Tibial nerve (tissue), 4 donors: Measurements from ENCODE around the gene SPINDOC. TPM values are rescaled to one million over a fixed set of nuclear protein-coding genes. Genes with fewer than 3 reads are reported as not detected.
A peak's percentile ranks its signal among the peaks of the same experiment; 100 is the strongest.

Experiments
- DNase-seq, 2 donors: peaks; one replicate each; pipeline ENCODE4 v3.0.0-alpha.2; 2019; ENCODE audit warnings: low spot score in 2 of 2
- H3K27ac ChIP-seq, 4 donors: fragments of 200-600 bp; sonication (generic) in 3 of 4; one replicate each; pipeline ENCODE4 v1.5.1; 2017 to 2019; ENCODE audit warnings: mild to moderate bottlenecking in 1 of 4
- H3K27me3 ChIP-seq, 2 donors: fragments of 200-600 bp; sonication (generic) in 1 of 2; one replicate each; pipeline versions ENCODE4 v1.5.1 to v1.6.0; 2017 to 2019
- H3K36me3 ChIP-seq, 3 donors: fragments of 200-600 bp; sonication (generic); one replicate each; pipeline ENCODE4 v1.5.1; 2018 to 2019
- H3K4me1 ChIP-seq, 4 donors: fragments of 200-600 bp; sonication (generic) in 3 of 4; one replicate each; pipeline ENCODE4 v1.5.1; 2017 to 2019
- H3K4me3 ChIP-seq, 4 donors: fragments of 200-600 bp; sonication (generic) in 3 of 4; one replicate each; pipeline ENCODE4 v1.5.1; 2017 to 2019; ENCODE audit warnings: mild to moderate bottlenecking in 1 of 4, moderate library complexity in 1 of 4
- H3K9me3 ChIP-seq, 4 donors: fragments of 200-600 bp; sonication (generic) in 3 of 4; one replicate each; pipeline ENCODE4 v1.5.1; 2017 to 2019
- EP300 ChIP-seq, 2 donors: sonication (generic); formaldehyde crosslinking; IDR thresholded peaks; one replicate each; pipeline ENCODE4 v1.6.1; 2017; ENCODE audit warnings: antibody characterized with exemption in 2 of 2, mild to moderate bottlenecking in 1 of 2
- POLR2A ChIP-seq, 2 donors: fragments of 450-650 bp; IDR thresholded peaks; one replicate each; pipeline ENCODE4 v1.6.1; 2017; ENCODE audit warnings: antibody characterized with exemption in 2 of 2, mild to moderate bottlenecking in 2 of 2, moderate library complexity in 2 of 2
- WGBS, 2 donors: methylation state at CpG; one replicate each; pipeline ENCODE4 v1.1.5; 2018; 5-methylcytosine and 5-hydroxymethylcytosine counted together
- total RNA-seq, 4 donors: library from RNA; depleted of rRNA; stranded (reverse); fragments of >200 nt; gene quantifications; one replicate each; pipeline ENCODE4 v1.1.0, GENCODE V29; 2016
- TF ChIP-seq, protein P1 (sequence below), 5 experiments: fragments of 200-600 bp in 3 of 5; fragments of 450-650 bp in 2 of 5; sonication (generic) in 3 of 5; IDR thresholded peaks; one replicate each; pipeline ENCODE4 v1.5.1; 2016 to 2019; ENCODE audit warnings: antibody characterized with exemption in 5 of 5, mild to moderate bottlenecking in 3 of 5, moderate library complexity in 2 of 5

SPINDOC gene
- total RNA-seq: 10 to 100 TPM in 2 of 4 donors, 1 to 10 TPM in 2; 5.5 to 14.7 (median 10.0) TPM

GRCh38 chr11:63813035-63813562, at the start of gene SPINDOC:
TSS of gene SPINDOC (plus strand) at chr11:63813456. CDS start at chr11:63813687, 231 bp downstream.
- no peaks in the 10 kb centered on the region for H3K27me3 ChIP-seq
- H3K4me1 ChIP-seq: peaks cover 0 to 23% (median 11%) of the 10 kb centered on the region in 4 donors
- peak within 1 kb of the TSS; percentile 13 to 84 (median 67) for H3K27ac ChIP-seq
- no peaks in the 10 kb centered on the region for H3K9me3 ChIP-seq
- peak in 1 of 2 donors; percentile 45 for TF ChIP-seq POLR2A (IDR thresholded peaks at IDR 0.05)
- TF ChIP-seq, protein P1, sequence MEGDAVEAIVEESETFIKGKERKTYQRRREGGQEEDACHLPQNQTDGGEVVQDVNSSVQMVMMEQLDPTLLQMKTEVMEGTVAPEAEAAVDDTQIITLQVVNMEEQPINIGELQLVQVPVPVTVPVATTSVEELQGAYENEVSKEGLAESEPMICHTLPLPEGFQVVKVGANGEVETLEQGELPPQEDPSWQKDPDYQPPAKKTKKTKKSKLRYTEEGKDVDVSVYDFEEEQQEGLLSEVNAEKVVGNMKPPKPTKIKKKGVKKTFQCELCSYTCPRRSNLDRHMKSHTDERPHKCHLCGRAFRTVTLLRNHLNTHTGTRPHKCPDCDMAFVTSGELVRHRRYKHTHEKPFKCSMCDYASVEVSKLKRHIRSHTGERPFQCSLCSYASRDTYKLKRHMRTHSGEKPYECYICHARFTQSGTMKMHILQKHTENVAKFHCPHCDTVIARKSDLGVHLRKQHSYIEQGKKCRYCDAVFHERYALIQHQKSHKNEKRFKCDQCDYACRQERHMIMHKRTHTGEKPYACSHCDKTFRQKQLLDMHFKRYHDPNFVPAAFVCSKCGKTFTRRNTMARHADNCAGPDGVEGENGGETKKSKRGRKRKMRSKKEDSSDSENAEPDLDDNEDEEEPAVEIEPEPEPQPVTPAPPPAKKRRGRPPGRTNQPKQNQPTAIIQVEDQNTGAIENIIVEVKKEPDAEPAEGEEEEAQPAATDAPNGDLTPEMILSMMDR (IDR thresholded peaks at IDR 0.05): no peak
- peak within 1 kb of the TSS; percentile 79 to 96 (median 85) for H3K4me3 ChIP-seq
- WGBS, 2 donors: 0 to 1% methylated on average over 15 to 22 of the region's 65 CpGs
- peaks cover 0 to 11% (median 0%) of the 10 kb centered on the region in 3 donors for H3K36me3 ChIP-seq
- DNase-seq: peak; percentile 52 to 54

- WGBS, 2 donors: 61 to 62% methylated on average over 39 to 43 of the region's 82 CpGs
- DNase-seq: peak in 1 of 2 donors; percentile 25
Measured at GRCh38 chr11:63763496-63764339, 49.5 kb upstream of the SPINDOC start.

DNA sequence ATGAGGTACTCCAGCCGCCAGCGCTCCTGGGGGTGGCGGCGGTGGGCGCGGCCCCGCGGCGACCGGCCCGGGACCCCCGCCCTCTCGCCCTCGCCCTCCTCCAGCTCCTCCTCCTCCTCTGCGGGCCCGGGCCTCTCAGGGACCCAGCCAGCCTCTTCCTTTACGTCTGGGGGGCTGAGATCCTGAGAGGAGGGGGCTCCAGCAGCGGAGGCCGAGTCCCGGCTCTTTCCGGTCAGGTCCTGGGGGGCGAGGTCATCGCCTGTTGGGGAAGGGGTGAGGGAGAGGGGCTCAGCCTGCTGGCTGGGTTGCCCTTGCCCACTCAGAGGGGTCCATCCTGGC, 48.9 kb upstream of the SPINDOC start:
- Histone ChIP-seq H3K9me3 (no peaks in the 10 kb centered on the region), H3K4me3 (peak overlapping the region in 1 of 4 donors; percentile 56), H3K27me3 (no peaks in the 10 kb centered on the region), H3K36me3 (peaks cover 0 to 9% (median 0%) of the 10 kb centered on the region in 3 donors), H3K27ac (peak overlapping the region; percentile 41 to 92 (median 70)), H3K4me1 (peaks cover 0 to 61% (median 30%) of the 10 kb centered on the region in 4 donors)
- DNase-seq: no peak
- WGBS, 2 donors: 69 to 92% methylated on average over 7 to 17 of the region's 23 CpGs
- TF ChIP-seq, protein P1 (IDR thresholded peaks at IDR 0.05): no peak
- TF ChIP-seq EP300 (IDR thresholded peaks at IDR 0.05): no peak
- TF ChIP-seq POLR2A (IDR thresholded peaks at IDR 0.05): no peak

More at GRCh38 chr11:63763496-63764339, 49.5 kb upstream of the SPINDOC start:
- TF ChIP-seq EP300 (IDR thresholded peaks at IDR 0.05): no peak
- TF ChIP-seq, protein P1 (IDR thresholded peaks at IDR 0.05): no peak
- TF ChIP-seq POLR2A (IDR thresholded peaks at IDR 0.05): no peak
- peak overlapping the region; percentile 41 to 92 (median 70) for H3K27ac ChIP-seq
- peaks cover 0 to 58% (median 29%) of the 10 kb centered on the region in 4 donors for H3K4me1 ChIP-seq
- H3K9me3 ChIP-seq: no peaks in the 10 kb centered on the region
- peaks cover 0 to 12% (median 0%) of the 10 kb centered on the region in 3 donors for H3K36me3 ChIP-seq
- H3K4me3 ChIP-seq: peak overlapping the region; percentile 42 to 56 (median 45)
- no peaks in the 10 kb centered on the region for H3K27me3 ChIP-seq

DNA sequence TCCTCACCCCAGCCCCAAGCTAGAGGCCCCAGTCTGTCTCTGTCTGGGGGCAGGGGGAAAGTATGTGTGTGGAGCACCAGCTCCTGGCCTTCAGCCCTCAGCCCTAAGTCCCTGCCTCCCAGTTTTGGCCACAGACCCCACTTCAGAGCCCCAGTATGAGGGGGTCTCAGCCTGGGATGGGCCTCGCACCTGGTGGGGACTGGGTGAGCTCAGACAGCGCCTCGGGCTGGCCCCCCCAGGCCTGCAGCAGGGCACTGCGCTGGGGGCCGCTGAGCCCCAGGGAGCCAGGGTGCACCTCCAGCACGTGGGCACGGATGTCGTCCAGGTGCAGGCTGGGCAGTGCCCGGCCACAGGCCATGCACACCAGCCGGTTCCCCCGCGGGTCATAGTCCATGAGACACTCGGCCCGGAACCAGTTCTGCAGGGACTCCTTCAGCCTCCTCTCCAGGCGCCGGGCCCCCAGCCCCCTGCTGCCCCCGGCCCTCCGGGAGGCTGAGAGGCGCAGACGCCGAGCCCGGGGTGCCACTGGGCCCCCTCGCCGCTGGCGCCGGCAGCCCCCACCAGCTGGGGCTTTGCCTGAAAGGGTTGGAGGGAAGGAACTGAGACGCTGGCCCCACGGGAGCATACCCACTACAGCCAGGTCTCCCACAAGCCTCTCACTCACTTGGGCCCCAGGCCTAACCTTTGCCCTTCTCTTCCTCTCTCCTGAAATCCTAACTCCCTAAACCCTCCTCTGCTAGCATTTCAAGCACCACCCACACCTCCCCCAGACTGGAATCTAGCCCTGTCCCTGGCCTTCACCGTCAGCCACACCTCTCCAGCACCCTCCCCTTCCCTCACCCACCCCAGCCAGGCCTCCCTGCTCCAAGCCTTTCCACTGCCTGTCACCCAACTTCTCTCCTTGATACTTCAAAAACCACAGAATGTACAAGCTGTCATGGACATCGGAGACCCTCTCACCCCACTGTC, 48.3 kb upstream of the SPINDOC start:
- no peak overlapping the region for H3K4me3 ChIP-seq
- H3K9me3 ChIP-seq: no peaks in the 10 kb centered on the region
- no peak for TF ChIP-seq POLR2A (IDR thresholded peaks at IDR 0.05)
- TF ChIP-seq, protein P1 (IDR thresholded peaks at IDR 0.05): no peak
- TF ChIP-seq EP300 (IDR thresholded peaks at IDR 0.05): no peak
- peak overlapping the region in 3 of 4 donors; percentile 65 to 92 (median 74) for H3K27ac ChIP-seq
- DNase-seq: no peak
- H3K27me3 ChIP-seq: no peaks in the 10 kb centered on the region
- WGBS, 2 donors: 65 to 73% methylated on average over 5 to 7 of the region's 30 CpGs
- H3K4me1 ChIP-seq: peaks cover 0 to 67% (median 35%) of the 10 kb centered on the region in 4 donors
- peaks cover 0 to 7% (median 0%) of the 10 kb centered on the region in 3 donors for H3K36me3 ChIP-seq
